ENCODE results near the gene MAP3K20.
A peak's percentile ranks its signal among the peaks of the same experiment; 100 is the strongest.

MAP3K20 gene

DNA sequence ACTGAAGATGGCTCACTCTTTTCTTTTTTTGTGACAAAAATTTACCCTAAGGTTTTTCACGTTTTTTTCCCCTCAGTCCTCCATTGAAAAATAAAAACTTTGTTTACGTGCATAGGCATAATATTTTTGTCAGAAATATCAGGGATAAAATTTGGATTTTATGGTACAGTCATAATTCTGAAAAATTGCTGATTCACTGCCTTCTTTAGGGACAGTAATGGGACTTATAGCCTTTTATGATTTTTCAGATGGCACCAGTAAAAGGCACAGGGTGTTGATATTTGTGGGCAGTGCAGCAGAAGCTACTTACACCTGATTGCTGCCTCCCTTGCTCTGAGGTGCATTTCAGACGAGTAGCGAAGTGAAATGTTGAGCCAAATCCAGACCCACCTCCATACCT is 139.7 kb downstream of the MAP3K20 start:
- Mint-ChIP-seq H3K9me3 (no peaks in the 10 kb centered on the region), H3K4me1 (peaks cover 6% of the 10 kb centered on the region), H3K4me3 (no peak overlapping the region), H3K36me3 (ENCODE audit: insufficient read depth) (peaks cover 2% of the 10 kb centered on the region), H3K27me3 (no peaks in the 10 kb centered on the region), H3K27ac (ENCODE audit: low read depth) (no peak overlapping the region)
- DNase-seq (ENCODE audit: low spot score in 2 of 2) (no peak), ATAC-seq (replicated peaks; ENCODE audit: extremely low read depth, poor library complexity, severe bottlenecking) (no peak)

DNA sequence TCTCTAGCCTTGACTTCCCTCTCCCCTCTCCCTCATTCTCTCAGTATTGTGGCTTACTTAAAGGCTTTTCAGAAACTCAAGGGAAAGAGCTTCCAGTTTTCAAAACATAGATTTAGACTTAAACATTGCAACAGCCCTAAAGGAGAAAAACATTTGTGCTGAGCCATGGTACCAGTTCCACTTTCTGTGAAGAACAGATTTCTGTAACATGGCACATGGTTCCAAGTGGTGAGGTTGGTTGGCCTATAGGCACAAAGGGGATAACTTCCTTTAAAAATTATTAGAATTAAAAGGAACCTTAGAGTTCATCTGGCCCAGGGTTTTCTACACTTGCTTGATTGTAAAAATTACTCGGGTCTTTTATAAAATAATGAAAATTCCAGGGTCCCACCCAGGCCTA is 140.4 kb downstream of the MAP3K20 start:
- H3K27ac Mint-ChIP-seq (ENCODE audit: low read depth), result no peak overlapping the region

DNA sequence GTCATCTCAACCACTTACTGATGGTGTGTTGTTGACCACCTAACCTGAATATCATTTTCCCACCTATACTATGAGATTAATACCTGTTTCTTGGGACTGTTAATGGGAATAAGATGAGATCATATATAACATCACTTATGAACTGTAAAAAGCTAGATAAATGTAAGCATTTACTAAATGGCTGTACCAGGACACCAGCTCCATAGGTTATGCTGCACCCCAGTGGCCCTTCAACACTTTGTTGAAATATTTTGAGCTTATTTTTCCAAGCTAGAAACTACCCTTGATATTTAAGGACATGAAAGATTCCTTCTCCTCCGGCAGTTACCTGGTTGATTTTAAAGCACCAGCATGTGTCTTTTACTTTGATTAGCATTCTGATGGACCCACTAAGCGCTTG is 141.0 kb downstream of the MAP3K20 start:
- no peak for DNase-seq (ENCODE audit: low spot score in 2 of 2)
- peaks cover 2% of the 10 kb centered on the region for H3K36me3 Mint-ChIP-seq (ENCODE audit: insufficient read depth)

More for the DNA sequence above, 140.4 kb downstream of the MAP3K20 start:
- no peaks in the 10 kb centered on the region for H3K27me3 Mint-ChIP-seq
- H3K9me3 Mint-ChIP-seq, result no peaks in the 10 kb centered on the region
- H3K4me3 Mint-ChIP-seq, result no peak overlapping the region
- peaks cover 2% of the 10 kb centered on the region for H3K36me3 Mint-ChIP-seq (ENCODE audit: insufficient read depth)
- no peak for DNase-seq (ENCODE audit: low spot score in 2 of 2)
- no peak for ATAC-seq (replicated peaks; ENCODE audit: extremely low read depth, poor library complexity, severe bottlenecking)
- peaks cover 6% of the 10 kb centered on the region for H3K4me1 Mint-ChIP-seq

DNA sequence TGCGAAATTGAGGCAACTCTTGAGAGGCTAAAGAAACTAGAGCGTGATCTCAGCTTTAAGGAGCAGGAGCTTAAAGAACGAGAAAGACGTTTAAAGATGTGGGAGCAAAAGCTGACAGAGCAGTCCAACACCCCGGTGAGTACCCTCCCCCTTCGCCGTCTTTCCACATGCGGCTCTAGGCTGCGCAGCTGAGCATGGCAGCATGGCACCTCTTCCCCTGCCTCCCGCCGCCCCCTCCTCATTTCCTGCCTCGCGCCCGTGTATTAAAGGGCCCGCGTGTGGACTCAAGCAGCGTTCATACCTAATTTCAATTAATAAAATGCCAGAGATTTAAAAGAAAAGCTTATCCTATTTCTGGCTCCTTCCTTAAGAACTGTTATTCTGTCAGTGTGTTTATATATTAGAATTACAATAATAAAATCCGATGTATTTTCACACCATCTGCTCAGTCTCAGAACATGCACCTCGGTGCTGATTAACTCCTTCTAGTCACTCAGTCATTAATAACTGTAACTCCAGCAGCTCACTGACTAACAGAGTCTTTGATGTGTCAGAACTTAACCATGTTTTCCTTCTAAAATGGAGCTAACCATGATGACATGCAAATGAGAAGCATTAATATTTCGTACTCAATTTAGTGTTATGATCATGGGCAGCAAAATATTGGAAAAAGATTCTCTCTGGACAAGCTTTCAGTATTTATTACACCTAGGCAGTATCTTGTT is 141.6 kb downstream of the MAP3K20 start:
- H3K27me3 Mint-ChIP-seq, result no peaks in the 10 kb centered on the region
- no peaks in the 10 kb centered on the region for H3K9me3 Mint-ChIP-seq
- DNase-seq (ENCODE audit: low spot score in 2 of 2) (no peak), ATAC-seq (replicated peaks; ENCODE audit: extremely low read depth, poor library complexity, severe bottlenecking) (no peak)
- peaks cover 6% of the 10 kb centered on the region for H3K4me1 Mint-ChIP-seq
- no peak overlapping the region for H3K4me3 Mint-ChIP-seq
- H3K36me3 Mint-ChIP-seq (ENCODE audit: insufficient read depth), result peaks cover 2% of the 10 kb centered on the region
- H3K27ac Mint-ChIP-seq (ENCODE audit: low read depth), result no peak overlapping the region

More for the DNA sequence above, 141.0 kb downstream of the MAP3K20 start:
- no peaks in the 10 kb centered on the region for H3K27me3 Mint-ChIP-seq
- ATAC-seq (replicated peaks; ENCODE audit: extremely low read depth, poor library complexity, severe bottlenecking), result no peak
- H3K27ac Mint-ChIP-seq (ENCODE audit: low read depth), result no peak overlapping the region
- H3K4me1 Mint-ChIP-seq, result peaks cover 6% of the 10 kb centered on the region
- H3K4me3 Mint-ChIP-seq, result no peak overlapping the region
- no peaks in the 10 kb centered on the region for H3K9me3 Mint-ChIP-seq

DNA sequence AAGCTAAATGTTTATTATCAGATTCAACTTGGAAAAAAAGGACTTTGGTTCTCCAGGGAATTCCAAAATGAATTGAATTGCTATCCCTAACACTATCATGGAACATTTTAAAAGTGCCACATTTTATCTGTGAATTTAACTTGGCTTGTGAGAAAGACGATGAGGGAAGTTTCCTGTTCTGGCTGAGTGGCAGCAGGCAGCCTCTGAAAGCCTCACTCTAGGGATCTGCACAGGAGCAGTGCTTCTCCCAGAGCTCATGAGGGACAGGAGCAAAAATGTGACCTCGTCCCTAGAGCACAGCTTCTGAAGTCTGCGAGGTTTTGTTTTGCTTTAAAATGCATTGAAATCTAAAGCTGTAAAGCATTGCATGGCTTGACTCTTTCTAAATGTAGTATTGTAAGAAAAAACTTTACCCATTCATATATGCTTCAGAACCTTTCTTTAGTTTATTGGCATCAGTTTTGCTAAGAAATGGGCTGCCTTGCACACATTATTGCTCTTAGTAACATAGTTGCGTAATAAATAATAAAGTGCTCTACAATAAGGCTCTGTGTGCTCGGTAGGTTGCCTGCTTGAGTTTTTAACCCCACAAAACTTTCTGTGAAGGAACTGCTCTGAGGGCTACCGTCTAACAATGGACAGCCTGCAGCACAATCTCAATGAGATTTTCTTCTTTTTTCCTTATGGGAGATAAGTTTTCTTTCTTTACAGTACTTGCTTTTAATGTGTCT is 142.8 kb downstream of the MAP3K20 start:
- Mint-ChIP-seq H3K4me3 (no peak overlapping the region), H3K27ac (ENCODE audit: low read depth) (peak overlapping the region; percentile 19), H3K4me1 (peaks cover 6% of the 10 kb centered on the region), H3K9me3 (no peaks in the 10 kb centered on the region), H3K27me3 (no peaks in the 10 kb centered on the region), H3K36me3 (ENCODE audit: insufficient read depth) (peaks cover 2% of the 10 kb centered on the region)
- no peak for ATAC-seq (replicated peaks; ENCODE audit: extremely low read depth, poor library complexity, severe bottlenecking)
- no peak for DNase-seq (ENCODE audit: low spot score in 2 of 2)

DNA sequence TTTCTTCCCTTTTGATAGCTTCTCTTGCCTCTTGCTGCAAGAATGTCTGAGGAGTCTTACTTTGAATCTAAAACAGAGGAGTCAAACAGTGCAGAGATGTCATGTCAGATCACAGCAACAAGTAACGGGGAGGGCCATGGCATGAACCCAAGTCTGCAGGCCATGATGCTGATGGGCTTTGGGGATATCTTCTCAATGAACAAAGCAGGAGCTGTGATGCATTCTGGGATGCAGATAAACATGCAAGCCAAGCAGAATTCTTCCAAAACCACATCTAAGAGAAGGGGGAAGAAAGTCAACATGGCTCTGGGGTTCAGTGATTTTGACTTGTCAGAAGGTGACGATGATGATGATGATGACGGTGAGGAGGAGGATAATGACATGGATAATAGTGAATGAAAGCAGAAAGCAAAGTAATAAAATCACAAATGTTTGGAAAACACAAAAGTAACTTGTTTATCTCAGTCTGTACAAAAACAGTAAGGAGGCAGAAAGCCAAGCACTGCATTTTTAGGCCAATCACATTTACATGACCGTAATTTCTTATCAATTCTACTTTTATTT is 145.6 kb downstream of the MAP3K20 start:
- DNase-seq (ENCODE audit: low spot score in 2 of 2), result no peak
- Mint-ChIP-seq H3K27me3 (no peaks in the 10 kb centered on the region), H3K36me3 (ENCODE audit: insufficient read depth) (peaks cover 2% of the 10 kb centered on the region), H3K4me3 (no peak overlapping the region), H3K4me1 (peaks cover 6% of the 10 kb centered on the region), H3K27ac (ENCODE audit: low read depth) (no peak overlapping the region), H3K9me3 (no peaks in the 10 kb centered on the region)
- no peak for ATAC-seq (replicated peaks; ENCODE audit: extremely low read depth, poor library complexity, severe bottlenecking)

DNA sequence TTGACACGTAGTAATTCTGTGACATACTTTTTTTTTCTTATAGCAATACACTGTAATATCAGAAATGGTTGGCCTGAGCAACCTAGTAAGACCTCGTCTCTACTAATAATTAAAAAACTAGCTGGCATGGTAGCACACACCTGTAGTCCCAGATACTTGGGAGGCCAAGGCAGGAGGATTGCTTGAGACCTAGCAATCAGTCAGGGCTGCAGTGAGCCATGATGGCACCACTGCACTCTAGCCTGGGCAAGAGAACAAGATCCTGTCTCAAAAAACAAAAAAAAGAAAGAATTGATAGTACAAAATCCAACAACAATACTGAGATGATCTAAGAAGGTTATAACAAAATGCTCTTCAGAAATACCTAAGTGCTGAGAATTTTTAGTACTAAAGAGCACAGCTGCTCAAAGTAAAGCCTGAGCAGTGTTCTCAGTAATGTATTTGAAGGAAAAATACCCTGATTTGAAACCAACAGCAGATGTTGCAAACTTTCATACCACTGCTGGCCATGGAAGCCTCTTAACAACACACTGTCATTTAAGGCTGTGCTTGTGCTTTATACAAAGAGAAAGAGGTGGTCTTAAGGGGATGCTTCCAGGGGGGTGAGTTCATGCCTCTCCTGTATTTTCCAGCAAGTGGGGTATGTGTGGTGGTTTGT is 146.4 kb downstream of the MAP3K20 start:
- Mint-ChIP-seq H3K27me3 (no peaks in the 10 kb centered on the region), H3K4me1 (peaks cover 6% of the 10 kb centered on the region), H3K27ac (ENCODE audit: low read depth) (no peak overlapping the region), H3K4me3 (no peak overlapping the region), H3K36me3 (ENCODE audit: insufficient read depth) (no peaks in the 10 kb centered on the region), H3K9me3 (no peaks in the 10 kb centered on the region)
- DNase-seq (ENCODE audit: low spot score in 2 of 2) (no peak), ATAC-seq (replicated peaks; ENCODE audit: extremely low read depth, poor library complexity, severe bottlenecking) (no peak)

DNA sequence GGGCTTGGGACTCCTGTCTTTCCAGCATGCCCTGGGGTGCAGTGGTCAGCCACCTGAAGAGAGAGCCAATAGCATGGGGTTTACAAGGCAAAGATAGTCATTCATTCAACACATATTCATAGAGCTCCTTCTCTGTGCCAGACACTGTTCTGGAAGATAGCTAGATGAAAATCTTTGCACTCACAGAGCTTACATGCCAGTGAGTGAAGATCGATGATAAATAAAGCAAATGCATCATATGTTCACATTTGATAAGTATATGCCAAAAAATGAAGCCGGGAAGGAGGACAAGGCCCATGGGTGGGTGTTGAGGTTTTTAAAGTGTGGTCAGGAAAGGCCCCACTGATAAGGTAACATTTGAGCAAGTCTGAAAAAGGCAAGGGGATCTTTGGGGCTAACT is 148.2 kb downstream of the MAP3K20 start:
- Mint-ChIP-seq H3K9me3 (no peaks in the 10 kb centered on the region), H3K27ac (ENCODE audit: low read depth) (no peak overlapping the region), H3K36me3 (ENCODE audit: insufficient read depth) (no peaks in the 10 kb centered on the region), H3K4me3 (no peak overlapping the region), H3K27me3 (no peaks in the 10 kb centered on the region), H3K4me1 (peaks cover 3% of the 10 kb centered on the region)
- no peak for DNase-seq (ENCODE audit: low spot score in 2 of 2)
- ATAC-seq (replicated peaks; ENCODE audit: extremely low read depth, poor library complexity, severe bottlenecking), result no peak

DNA sequence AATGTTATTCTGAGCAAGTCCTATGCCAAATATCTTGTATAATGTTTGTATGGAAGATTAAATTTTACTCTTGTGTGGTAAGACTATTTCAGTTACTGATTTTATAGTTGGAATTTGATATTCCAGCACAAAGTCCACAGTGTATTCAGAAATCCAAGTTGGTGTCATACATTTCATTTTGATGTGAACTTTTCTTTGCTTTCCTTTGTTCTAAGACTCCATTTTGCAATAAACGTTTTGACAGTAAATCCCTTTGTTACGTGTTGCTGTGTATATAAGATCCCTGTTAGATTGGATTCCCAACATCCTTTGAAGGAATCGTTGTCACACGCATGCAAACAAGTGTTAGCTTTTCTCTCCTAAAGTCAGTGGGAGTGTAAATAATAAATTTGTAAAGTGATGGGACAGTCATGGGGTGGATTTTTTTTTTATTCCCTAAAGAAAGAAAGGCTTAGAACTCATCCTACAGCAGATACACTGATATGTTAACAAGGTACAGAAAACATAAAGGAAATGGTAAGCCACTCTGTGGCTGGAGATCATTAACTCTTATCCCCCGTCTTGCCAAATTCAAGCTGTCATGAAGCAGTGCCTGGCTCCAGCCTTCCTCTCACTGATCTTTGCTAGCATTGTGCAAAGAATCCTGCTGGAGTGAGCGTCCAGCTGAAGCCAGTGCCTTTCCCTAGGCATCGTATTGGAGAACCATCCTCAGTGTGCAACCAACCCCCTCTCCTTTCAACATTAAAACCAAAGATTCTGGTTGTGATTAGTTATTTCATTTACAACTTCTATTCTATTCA is 151.5 kb downstream of the MAP3K20 start:
- Mint-ChIP-seq H3K36me3 (ENCODE audit: insufficient read depth) (no peaks in the 10 kb centered on the region), H3K4me1 (no peaks in the 10 kb centered on the region), H3K27ac (ENCODE audit: low read depth) (no peak overlapping the region), H3K9me3 (no peaks in the 10 kb centered on the region), H3K27me3 (no peaks in the 10 kb centered on the region), H3K4me3 (no peak overlapping the region)
- ATAC-seq (replicated peaks; ENCODE audit: extremely low read depth, poor library complexity, severe bottlenecking) (no peak), DNase-seq (ENCODE audit: low spot score in 2 of 2) (no peak)

DNA sequence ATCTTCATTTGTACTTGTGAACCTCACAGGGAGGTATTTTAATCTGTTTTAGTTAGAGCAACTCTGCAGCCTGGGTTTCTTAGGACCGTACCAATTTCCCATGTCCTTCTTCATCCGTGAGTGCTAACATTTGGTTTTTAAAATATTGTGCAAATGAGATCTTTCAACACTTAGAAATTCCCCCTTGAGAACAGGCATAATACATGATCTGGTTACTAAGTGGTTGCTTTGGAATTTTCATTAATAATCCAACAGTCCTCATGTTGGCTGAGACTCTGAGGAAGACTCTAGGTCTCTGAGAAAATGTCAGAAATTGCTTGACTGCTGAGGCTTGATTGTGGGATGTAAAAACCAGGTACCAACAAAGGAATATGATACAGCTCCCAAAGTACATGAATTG is 153.4 kb downstream of the MAP3K20 start:
- Mint-ChIP-seq H3K27ac (ENCODE audit: low read depth) (no peak overlapping the region), H3K4me1 (no peaks in the 10 kb centered on the region), H3K27me3 (no peaks in the 10 kb centered on the region), H3K36me3 (ENCODE audit: insufficient read depth) (no peaks in the 10 kb centered on the region), H3K4me3 (no peak overlapping the region), H3K9me3 (no peaks in the 10 kb centered on the region)
- DNase-seq (ENCODE audit: low spot score in 2 of 2) (no peak), ATAC-seq (replicated peaks; ENCODE audit: extremely low read depth, poor library complexity, severe bottlenecking) (no peak)

DNA sequence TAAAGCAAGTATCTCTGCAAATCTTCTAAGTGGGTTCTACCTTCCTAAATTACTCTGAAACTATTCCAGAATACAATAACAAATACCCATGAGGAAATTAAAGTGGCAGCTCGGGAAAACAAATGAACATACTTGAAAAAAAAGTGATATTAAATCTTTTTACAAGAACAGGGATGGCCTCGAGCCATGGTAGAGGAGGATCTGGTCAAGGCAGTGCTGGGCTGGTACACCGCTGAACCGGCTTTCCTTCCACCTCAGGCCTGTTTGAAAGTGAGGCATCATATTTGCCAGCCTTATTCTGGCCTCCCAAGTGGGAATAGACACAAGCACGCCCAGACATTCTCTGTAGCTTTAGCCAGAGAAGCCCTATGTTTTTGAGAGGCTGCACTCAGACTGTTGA is 154.5 kb downstream of the MAP3K20 start:
- Mint-ChIP-seq H3K9me3 (no peaks in the 10 kb centered on the region), H3K4me3 (no peak overlapping the region), H3K4me1 (no peaks in the 10 kb centered on the region)

DNA sequence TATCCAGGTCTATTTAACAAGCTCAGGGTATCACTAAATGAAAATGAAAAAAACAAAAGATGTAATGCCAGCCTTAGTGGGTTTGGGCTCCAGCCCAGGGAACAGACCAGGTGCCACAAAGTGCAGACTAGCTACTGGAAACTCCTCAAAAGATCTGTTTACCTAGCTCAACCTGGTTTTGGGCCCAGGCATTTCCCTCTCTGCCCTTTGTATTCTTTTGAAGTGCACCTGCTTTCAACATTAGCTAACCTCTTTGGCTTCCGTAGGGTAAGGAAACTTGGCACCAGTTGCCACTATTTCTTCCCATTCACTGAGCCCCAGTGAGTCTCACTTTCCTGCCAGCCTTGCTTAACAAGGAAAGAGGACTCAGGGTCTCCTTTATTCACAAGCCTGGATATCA is 155.4 kb downstream of the MAP3K20 start:
- H3K27ac Mint-ChIP-seq (ENCODE audit: low read depth), result no peak overlapping the region
- no peaks in the 10 kb centered on the region for H3K4me1 Mint-ChIP-seq
- no peaks in the 10 kb centered on the region for H3K9me3 Mint-ChIP-seq
- DNase-seq (ENCODE audit: low spot score in 2 of 2), result no peak
- H3K4me3 Mint-ChIP-seq, result no peak overlapping the region
- no peaks in the 10 kb centered on the region for H3K27me3 Mint-ChIP-seq
- H3K36me3 Mint-ChIP-seq (ENCODE audit: insufficient read depth), result no peaks in the 10 kb centered on the region
- ATAC-seq (replicated peaks; ENCODE audit: extremely low read depth, poor library complexity, severe bottlenecking), result no peak

More for the DNA sequence above, 154.5 kb downstream of the MAP3K20 start:
- no peak overlapping the region for H3K27ac Mint-ChIP-seq (ENCODE audit: low read depth)
- H3K27me3 Mint-ChIP-seq, result no peaks in the 10 kb centered on the region
- no peaks in the 10 kb centered on the region for H3K36me3 Mint-ChIP-seq (ENCODE audit: insufficient read depth)
- ATAC-seq (replicated peaks; ENCODE audit: extremely low read depth, poor library complexity, severe bottlenecking) (no peak), DNase-seq (ENCODE audit: low spot score in 2 of 2) (no peak)
